ENCODE data around the gene RPS6KA5.

RPS6KA5 gene

DNA sequence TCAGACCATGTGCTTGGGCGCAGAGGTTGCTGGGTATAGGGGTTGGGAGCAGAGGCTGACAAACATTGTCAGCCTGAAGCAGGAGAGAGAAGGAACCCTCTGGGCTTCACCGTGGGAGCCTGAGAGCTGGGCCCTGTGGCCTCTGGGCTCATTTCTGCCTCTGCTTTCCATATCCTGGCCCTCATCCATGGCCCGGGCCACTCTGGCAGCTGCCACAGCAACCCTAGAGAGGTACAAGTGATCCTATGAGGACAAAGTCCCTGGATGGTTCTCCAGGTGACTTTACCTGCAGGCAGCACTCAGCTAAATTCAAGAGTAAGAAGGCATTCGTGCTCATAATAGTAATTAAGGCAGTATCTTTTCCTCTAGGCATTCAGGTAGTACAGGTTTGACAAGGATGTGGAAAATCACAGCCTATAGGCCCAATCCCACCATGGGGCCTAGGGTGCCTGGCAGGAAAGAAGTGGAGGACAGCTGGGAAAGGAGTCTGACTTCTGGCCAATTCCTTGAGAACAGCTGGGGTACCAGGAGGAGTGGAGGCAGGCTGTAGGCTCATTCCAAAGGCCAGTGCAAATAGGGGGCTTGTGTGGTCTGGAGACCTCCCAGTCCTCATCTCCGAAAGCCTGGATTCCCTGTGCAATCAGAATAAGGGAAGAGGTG is 240.6 kb downstream of the RPS6KA5 start:
- no peak overlapping the region for H3K4me2 ChIP-seq (ENCODE audit: low read length)
- no peaks in the 10 kb centered on the region for H3K4me1 ChIP-seq (ENCODE audit: insufficient read depth, low read length, severe bottlenecking)
- no peak overlapping the region for H2AFZ ChIP-seq (ENCODE audit: low read length)
- no peak for TF ChIP-seq EZH2 (IDR thresholded peaks at IDR 0.05; ENCODE audit: borderline replicate concordance, low read length)
- TF ChIP-seq, protein P1, sequence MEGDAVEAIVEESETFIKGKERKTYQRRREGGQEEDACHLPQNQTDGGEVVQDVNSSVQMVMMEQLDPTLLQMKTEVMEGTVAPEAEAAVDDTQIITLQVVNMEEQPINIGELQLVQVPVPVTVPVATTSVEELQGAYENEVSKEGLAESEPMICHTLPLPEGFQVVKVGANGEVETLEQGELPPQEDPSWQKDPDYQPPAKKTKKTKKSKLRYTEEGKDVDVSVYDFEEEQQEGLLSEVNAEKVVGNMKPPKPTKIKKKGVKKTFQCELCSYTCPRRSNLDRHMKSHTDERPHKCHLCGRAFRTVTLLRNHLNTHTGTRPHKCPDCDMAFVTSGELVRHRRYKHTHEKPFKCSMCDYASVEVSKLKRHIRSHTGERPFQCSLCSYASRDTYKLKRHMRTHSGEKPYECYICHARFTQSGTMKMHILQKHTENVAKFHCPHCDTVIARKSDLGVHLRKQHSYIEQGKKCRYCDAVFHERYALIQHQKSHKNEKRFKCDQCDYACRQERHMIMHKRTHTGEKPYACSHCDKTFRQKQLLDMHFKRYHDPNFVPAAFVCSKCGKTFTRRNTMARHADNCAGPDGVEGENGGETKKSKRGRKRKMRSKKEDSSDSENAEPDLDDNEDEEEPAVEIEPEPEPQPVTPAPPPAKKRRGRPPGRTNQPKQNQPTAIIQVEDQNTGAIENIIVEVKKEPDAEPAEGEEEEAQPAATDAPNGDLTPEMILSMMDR (IDR thresholded peaks at IDR 0.05; ENCODE audit: low read length), result no peak
- H3K79me2 ChIP-seq (ENCODE audit: insufficient read depth, low read length), result no peaks in the 10 kb centered on the region
- no peak overlapping the region for H3K9ac ChIP-seq (ENCODE audit: low read length)
- H3K4me3 ChIP-seq (ENCODE audit: low read depth, low read length, poor library complexity, severe bottlenecking), result no peak overlapping the region
- H3K36me3 ChIP-seq (ENCODE audit: insufficient read depth, low read length), result no peaks in the 10 kb centered on the region
- peaks cover 12% of the 10 kb centered on the region; the same call in 1 of the 2 replicates for H3K27me3 ChIP-seq (ENCODE audit: insufficient read depth, low read length)
- H3K9me3 ChIP-seq (ENCODE audit: low read length), result 0 out of 2 replicates have a peak, but pooled peaks cover 2% of the 10 kb centered on the region
- H3K27ac ChIP-seq (ENCODE audit: low read depth, low read length, poor library complexity, severe bottlenecking), result no peak overlapping the region
- no peaks in the 10 kb centered on the region for H3K9me2 ChIP-seq (ENCODE audit: low read depth, low read length)
- H4K20me1 ChIP-seq (ENCODE audit: insufficient read depth, low read length), result no peaks in the 10 kb centered on the region
- H3F3A ChIP-seq (ENCODE audit: insufficient read depth, low read length), result no peaks in the 10 kb centered on the region

DNA sequence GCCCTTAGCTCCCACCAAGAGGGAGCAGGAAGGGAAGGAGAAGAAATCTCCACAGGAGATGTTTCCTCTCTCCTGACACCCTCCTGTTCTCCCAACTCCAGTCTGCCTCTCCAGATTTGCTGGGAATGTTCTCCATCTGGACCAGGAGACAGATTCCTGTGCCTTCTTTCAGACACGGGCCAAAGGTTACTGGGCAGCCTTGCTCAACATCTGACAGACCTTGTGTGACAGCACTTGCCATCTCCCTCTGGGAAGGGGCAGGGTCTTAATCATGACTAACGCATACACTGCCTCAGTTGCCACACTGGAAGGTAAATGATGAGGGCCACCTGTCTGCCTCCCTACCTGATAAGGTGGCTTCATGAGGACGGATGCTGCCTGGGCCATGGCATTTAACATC is 241.7 kb downstream of the RPS6KA5 start:
- no peak overlapping the region for H3K27ac ChIP-seq (ENCODE audit: low read depth, low read length, poor library complexity, severe bottlenecking)

DNA sequence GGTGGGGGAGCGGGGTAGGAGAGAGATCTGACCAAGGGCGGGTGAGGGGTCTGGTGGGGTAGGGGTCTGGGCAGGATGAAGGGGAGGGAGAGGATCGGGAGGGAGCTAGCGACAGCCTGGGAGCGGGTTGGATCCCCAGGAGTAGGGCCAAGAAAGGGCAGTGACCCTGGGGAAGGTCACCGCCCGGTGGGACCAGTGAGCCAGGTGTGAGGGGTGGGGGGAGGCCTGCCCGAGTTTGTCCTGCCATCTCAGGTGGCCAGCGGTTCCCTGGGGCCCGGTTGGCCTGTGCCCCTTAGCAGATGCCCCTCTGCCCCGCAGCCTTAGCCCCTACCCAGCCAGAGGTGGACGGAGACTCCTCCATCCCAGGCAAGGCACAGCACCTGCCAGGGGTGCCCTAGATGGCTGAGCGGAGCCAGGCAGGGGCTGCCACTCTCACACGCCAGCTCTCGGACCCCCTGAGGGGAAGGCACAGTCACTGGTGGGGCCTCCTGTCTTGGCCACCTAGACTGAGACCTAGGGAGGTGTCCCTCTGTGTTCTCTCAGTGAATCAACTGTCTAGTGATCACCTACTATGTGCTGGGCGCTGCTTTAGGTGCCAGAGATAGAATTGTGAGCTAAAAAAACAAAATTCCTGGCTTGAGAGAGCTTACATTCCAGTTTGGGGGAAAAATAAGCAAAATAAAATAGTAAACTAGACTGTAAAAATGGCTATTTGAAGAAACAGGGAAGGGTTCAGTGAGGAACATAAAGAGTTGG is 243.6 kb downstream of the RPS6KA5 start:
- no peak overlapping the region for H3K4me3 ChIP-seq (ENCODE audit: low read depth, low read length, poor library complexity, severe bottlenecking)
- no peak overlapping the region for H3K9ac ChIP-seq (ENCODE audit: low read length)
- no peak overlapping the region for H2AFZ ChIP-seq (ENCODE audit: low read length)

More for the DNA sequence above, 241.7 kb downstream of the RPS6KA5 start:
- H3K9me2 ChIP-seq (ENCODE audit: low read depth, low read length), result no peaks in the 10 kb centered on the region
- no peak overlapping the region for H2AFZ ChIP-seq (ENCODE audit: low read length)
- H3K9me3 ChIP-seq (ENCODE audit: low read length), result no peaks in the 10 kb centered on the region
- H3K4me3 ChIP-seq (ENCODE audit: low read depth, low read length, poor library complexity, severe bottlenecking), result no peak overlapping the region
- no peak for TF ChIP-seq EZH2 (IDR thresholded peaks at IDR 0.05; ENCODE audit: borderline replicate concordance, low read length)
- TF ChIP-seq, protein P1 (IDR thresholded peaks at IDR 0.05; ENCODE audit: low read length), result no peak
- 0 out of 2 replicates have a peak, but pooled peaks cover 9% of the 10 kb centered on the region for H3K27me3 ChIP-seq (ENCODE audit: insufficient read depth, low read length)
- H3K9ac ChIP-seq (ENCODE audit: low read length), result no peak overlapping the region
- H3F3A ChIP-seq (ENCODE audit: insufficient read depth, low read length), result no peaks in the 10 kb centered on the region
- no peaks in the 10 kb centered on the region for H3K36me3 ChIP-seq (ENCODE audit: insufficient read depth, low read length)
- H3K4me2 ChIP-seq (ENCODE audit: low read length), result no peak overlapping the region
- no peaks in the 10 kb centered on the region for H3K79me2 ChIP-seq (ENCODE audit: insufficient read depth, low read length)
- no peaks in the 10 kb centered on the region for H3K4me1 ChIP-seq (ENCODE audit: insufficient read depth, low read length, severe bottlenecking)
- no peaks in the 10 kb centered on the region for H4K20me1 ChIP-seq (ENCODE audit: insufficient read depth, low read length)

More for the DNA sequence above, 243.6 kb downstream of the RPS6KA5 start:
- TF ChIP-seq, protein P1 (IDR thresholded peaks at IDR 0.05; ENCODE audit: low read length), result no peak
- TF ChIP-seq EZH2 (IDR thresholded peaks at IDR 0.05; ENCODE audit: borderline replicate concordance, low read length), result no peak
- Histone ChIP-seq H3K9me2 (ENCODE audit: low read depth, low read length) (no peaks in the 10 kb centered on the region), H3K79me2 (ENCODE audit: insufficient read depth, low read length) (no peaks in the 10 kb centered on the region), H3F3A (ENCODE audit: insufficient read depth, low read length) (no peaks in the 10 kb centered on the region), H3K9me3 (ENCODE audit: low read length) (no peaks in the 10 kb centered on the region), H4K20me1 (ENCODE audit: insufficient read depth, low read length) (no peaks in the 10 kb centered on the region), H3K27ac (ENCODE audit: low read depth, low read length, poor library complexity, severe bottlenecking) (no peak overlapping the region), H3K4me1 (ENCODE audit: insufficient read depth, low read length, severe bottlenecking) (no peaks in the 10 kb centered on the region), H3K4me2 (ENCODE audit: low read length) (no peak overlapping the region), H3K36me3 (ENCODE audit: insufficient read depth, low read length) (no peaks in the 10 kb centered on the region), H3K27me3 (ENCODE audit: insufficient read depth, low read length) (0 out of 2 replicates have a peak, but pooled peaks cover 9% of the 10 kb centered on the region)
